IMR-90 (cell line): Measurements from ENCODE around the gene DHRSX. TPM values are rescaled to one million over a fixed set of nuclear protein-coding genes. Genes with fewer than 3 reads are reported as not detected.

Experiments used
- ATAC-seq: fragments of 200-7000 bp; cut with Tn5 transposase; 2 replicates; pipeline ENCODE4 v1.9.1; 2020; ENCODE audit warnings: low read depth, mild to moderate bottlenecking, moderate library complexity
- BruUV-seq: library from RNA; stranded (reverse); fragments of 400-500 nt; replicated peaks from 2 replicates; lab custom pipeline; 2021; lab: Mats Ljungman, UMichigan
- CTCF ChIA-PET: fragments of 300-600 bp; formaldehyde crosslinking; extraction: SDS; loops from one replicate; lab custom pipeline; 2021; ENCODE audit warnings: antibody characterized with exemption; lab: Yijun Ruan, JAX
- POLR2A ChIA-PET: fragments of 300-600 bp; sonication (Branson Sonifier 250); formaldehyde crosslinking; loops from one replicate; lab custom pipeline; 2022; ENCODE audit warnings: antibody characterized with exemption; ENCODE audit not compliant: unreplicated experiment; lab: Charles Lee
- DNase-seq: peaks from one replicate; pipeline ENCODE4 v3.0.0; 2013
- H2AFZ ChIP-seq: replicated peaks from 2 replicates; pipeline ENCODE3; 2013; ENCODE audit warnings: low read length, mild to moderate bottlenecking; ENCODE audit not compliant: poor library complexity
- H2AK5ac ChIP-seq: 2 replicates; pipeline ENCODE4 v1.6.1; 2013; ENCODE audit warnings: low read depth, low read length, inconsistent platforms
- H2AK9ac ChIP-seq: replicated peaks from 2 replicates; pipeline ENCODE3; 2013; ENCODE audit warnings: mild to moderate bottlenecking, low read depth, low read length, moderate library complexity; ENCODE audit not compliant: poor library complexity
- H2BK120ac ChIP-seq: 2 replicates; pipeline ENCODE4 v1.6.1; 2013; ENCODE audit warnings: low read depth, low read length, inconsistent platforms
- H2BK15ac ChIP-seq: 3 replicates; pipeline ENCODE4 v1.6.1; 2013; ENCODE audit warnings: low read depth, low read length, inconsistent platforms
- H2BK20ac ChIP-seq: 2 replicates; pipeline ENCODE4 v1.6.1; 2013; ENCODE audit warnings: low read depth, mild to moderate bottlenecking, inconsistent platforms, low read length, moderate library complexity
- H2BK5ac ChIP-seq: 2 replicates; pipeline ENCODE4 v1.6.1; 2013; ENCODE audit warnings: mild to moderate bottlenecking, low read depth, low read length, inconsistent platforms; ENCODE audit not compliant: poor library complexity, severe bottlenecking
- H3K14ac ChIP-seq: replicated peaks from 2 replicates; pipeline ENCODE4 v1.6.1; 2013; ENCODE audit warnings: low read depth, low read length, inconsistent platforms
- H3K18ac ChIP-seq: 2 replicates; pipeline ENCODE4 v1.6.1; 2013; ENCODE audit warnings: low read depth, low read length, control low read depth
- H3K23ac ChIP-seq: 2 replicates; pipeline ENCODE4 v1.6.1; 2013; ENCODE audit warnings: low read depth, low read length, inconsistent platforms
- H3K27ac ChIP-seq: 2 replicates; pipeline ENCODE4 v1.5.1; 2013; ENCODE audit warnings: mild to moderate bottlenecking, control low read depth, low read length; ENCODE audit not compliant: insufficient read depth
- H3K27me3 ChIP-seq: 2 replicates; pipeline ENCODE4 v1.6.1; 2013; ENCODE audit warnings: low read length; ENCODE audit not compliant: control insufficient read depth, insufficient read depth
- H3K36me3 ChIP-seq: 2 replicates; pipeline ENCODE4 v1.6.1; 2013; ENCODE audit warnings: low read length, mixed read lengths; ENCODE audit not compliant: control insufficient read depth, insufficient read depth
- H3K4ac ChIP-seq: 2 replicates; pipeline ENCODE4 v1.6.1; 2013; ENCODE audit warnings: low read depth, low read length, inconsistent platforms
- H3K4me1 ChIP-seq: 2 replicates; pipeline ENCODE4 v1.6.1; 2013; ENCODE audit warnings: low read length, mixed read lengths; ENCODE audit not compliant: control insufficient read depth, insufficient read depth
- H3K4me2 ChIP-seq: 2 replicates; pipeline ENCODE4 v1.6.1; 2013; ENCODE audit warnings: low read depth, mild to moderate bottlenecking, control low read depth, low read length, moderate library complexity
- H3K4me3 ChIP-seq: 2 replicates; pipeline ENCODE4 v1.5.1; 2013; ENCODE audit warnings: low read depth, mild to moderate bottlenecking, control low read depth, low read length, moderate library complexity; ENCODE audit not compliant: insufficient read depth
- H3K56ac ChIP-seq: 2 replicates; pipeline ENCODE4 v1.6.1; 2013; ENCODE audit warnings: low read length, inconsistent platforms; ENCODE audit not compliant: insufficient read depth; ENCODE audit errors: extremely low read depth
- H3K79me1 ChIP-seq, 2 experiments: 2 replicates each; pipeline ENCODE4 v1.6.1; 2013; ENCODE audit warnings: low read length in 2 of 2, inconsistent platforms in 1 of 2, low read depth in 1 of 2
- H3K9ac ChIP-seq: 2 replicates; pipeline ENCODE4 v1.6.1; 2013; ENCODE audit warnings: low read depth, low read length, control low read depth
- H3K9me1 ChIP-seq: 2 replicates; pipeline ENCODE4 v1.6.1; 2013; ENCODE audit warnings: low read length, inconsistent platforms; ENCODE audit not compliant: insufficient read depth
- H3K9me3 ChIP-seq: 2 replicates; pipeline ENCODE4 v1.6.1; 2013; ENCODE audit warnings: low read length; ENCODE audit not compliant: control insufficient read depth, insufficient read depth
- H4K20me1 ChIP-seq: 2 replicates; pipeline ENCODE4 v1.6.1; 2013; ENCODE audit warnings: low read length, inconsistent platforms; ENCODE audit not compliant: insufficient read depth
- H4K5ac ChIP-seq: 2 replicates; pipeline ENCODE4 v1.6.1; 2013; ENCODE audit warnings: mild to moderate bottlenecking, low read depth, low read length, control low read depth
- H4K8ac ChIP-seq, 2 experiments: 2 replicates each; pipeline ENCODE4 v1.6.1; 2013; ENCODE audit warnings: low read depth in 2 of 2, low read length in 2 of 2, control low read depth in 1 of 2, inconsistent platforms in 1 of 2
- H4K91ac ChIP-seq: 2 replicates; pipeline ENCODE4 v1.6.1; 2013; ENCODE audit warnings: low read depth, low read length, inconsistent platforms; ENCODE audit not compliant: insufficient read depth
- BHLHE40 ChIP-seq: fragments of 150-350 bp; IDR thresholded peaks from 2 replicates; pipeline ENCODE4 v1.6.1; 2016; ENCODE audit warnings: mild to moderate bottlenecking, low read depth, low read length
- CHD1 ChIP-seq: IDR thresholded peaks from 2 replicates; pipeline ENCODE4 v1.6.1; 2012; ENCODE audit warnings: low read depth, low read length, improper control_type of control experiment
- CTCF ChIP-seq: conservative IDR thresholded peaks from 2 replicates; pipeline ENCODE4 v1.5.1; 2012; ENCODE audit warnings: mild to moderate bottlenecking, low read depth, low read length, improper control_type of control experiment
- NFE2L2 ChIP-seq: fragments of 150-350 bp; IDR thresholded peaks from 2 replicates; pipeline ENCODE4 v1.6.1; 2016; ENCODE audit warnings: low read depth, mild to moderate bottlenecking, low read length
- POLR2A ChIP-seq: IDR thresholded peaks from 2 replicates; pipeline ENCODE4 v1.6.1; 2012; ENCODE audit warnings: mild to moderate bottlenecking, low read depth, low read length
- RAD21 ChIP-seq: IDR thresholded peaks from 2 replicates; pipeline ENCODE4 v1.6.1; 2012; ENCODE audit warnings: low read length, improper control_type of control experiment
- RCOR1 ChIP-seq: IDR thresholded peaks from 2 replicates; pipeline ENCODE4 v1.6.1; 2012; ENCODE audit warnings: mild to moderate bottlenecking, low read length, improper control_type of control experiment; ENCODE audit not compliant: insufficient replicate concordance
- RFX5 ChIP-seq: IDR thresholded peaks from 2 replicates; pipeline ENCODE4 v1.8.0; 2012; ENCODE audit warnings: low read depth, mild to moderate bottlenecking, low read length, moderate library complexity
- WGBS, 2 experiments: methylation state at CpG; one replicate each; pipeline versions ENCODE4 v1.1.5 to v1.1.7; 2013; ENCODE audit warnings: missing lambda C conversion rate in 2 of 2; ENCODE audit not compliant: insufficient read length in 1 of 2; ENCODE audit errors: extremely low coverage in 2 of 2; 5-methylcytosine and 5-hydroxymethylcytosine counted together
- dilution Hi-C: fragments of 300-500 bp; cut with HindIII; formaldehyde crosslinking; loops from one replicate; pipeline ENCODE4 v1.14.3; 2018; ENCODE audit warnings: low sequenced_read_pairs; ENCODE audit not compliant: unreplicated experiment
- in situ Hi-C: fragments of 300-500 bp; cut with MboI; formaldehyde crosslinking; loops from 3 replicates; pipeline ENCODE4 v1.14.3; 2019; ENCODE audit warnings: low sequenced_read_pairs, inconsistent platforms, mixed read lengths
- intact Hi-C: fragments of 100-400 bp; cut with micrococcal nuclease; formaldehyde crosslinking; loops from 2 replicates; pipeline ENCODE4 v1.10.0; 2022
- polyA plus RNA-seq, 3 experiments: library from polyadenylated mRNA; depleted of rRNA; stranded (reverse); fragments of >200 nt; gene quantifications; 2 replicates each; pipeline ENCODE4 v1.2.3, GENCODE V29; 2012; ENCODE audit warnings: low replicate concordance in 1 of 3
- total RNA-seq: library from RNA; depleted of rRNA; stranded (reverse); fragments of >200 nt; gene quantifications from 2 replicates; pipeline ENCODE4 v1.2.3, GENCODE V29; 2012

The DHRSX gene
- total and polyA plus RNA-seq, 2 of the 4 experiments (the other 2 are of a cell fraction): 26.2 to 38.0 TPM

- Histone ChIP-seq H3K4me3 (no peak overlapping the region), H3K56ac (no peak overlapping the region), H2BK5ac (no peak overlapping the region), H3K4ac (no peak overlapping the region), H2BK120ac (no peak overlapping the region), H3K23ac (no peak overlapping the region), H3K36me3 (no peaks in the 10 kb centered on the region), H3K9me1 (no peaks in the 10 kb centered on the region), H2AK9ac (no peak overlapping the region), H4K5ac (no peak overlapping the region), H4K20me1 (no peaks in the 10 kb centered on the region), H3K27me3 (peaks cover 7% of the 10 kb centered on the region), H4K91ac (no peak overlapping the region), H3K4me1 (no peaks in the 10 kb centered on the region), H2BK15ac (no peak overlapping the region), H3K27ac (no peak overlapping the region), H3K9ac (no peak overlapping the region), H3K9me3 (no peaks in the 10 kb centered on the region), H2AK5ac (no peak overlapping the region), H3K79me1 (no peaks in the 10 kb centered on the region), H3K14ac (no peak overlapping the region), H3K4me2 (no peak overlapping the region), H4K8ac (no peak overlapping the region), H2BK20ac (no peak overlapping the region), H2AFZ (no peak overlapping the region), H3K18ac (no peak overlapping the region)
- no CpG with 5 or more reads among the region's 5 CpGs for WGBS, 2 experiments
- ATAC-seq (no peak), DNase-seq (no peak)
- no TSS peak for BruUV-seq
- ChIA-PET CTCF (no interaction called here), POLR2A (no interaction called here)
- dilution Hi-C loops: no loop called here
- intact Hi-C loops: no loop called here
- TF ChIP-seq RFX5 (no peak), BHLHE40 (no peak), NFE2L2 (no peak), CHD1 (no peak), RCOR1 (no peak), CTCF (no peak), RAD21 (no peak), POLR2A (no peak)
- in situ Hi-C loops: no loop called here
Measured at GRCh38 chrX:2514131-2514530, 13.4 kb upstream of the DHRSX start.
